HG03354 (cell line): ENCODE data around the gene PTPRE.

Experiments
- ATAC-seq: cut with Tn5 transposase; IDR thresholded peaks from one replicate; pipeline ENCODE4 v1.9.1; 2021; ENCODE audit warnings: mild to moderate bottlenecking; ENCODE audit not compliant: unreplicated experiment, poor library complexity, severe bottlenecking

Gene PTPRE

DNA sequence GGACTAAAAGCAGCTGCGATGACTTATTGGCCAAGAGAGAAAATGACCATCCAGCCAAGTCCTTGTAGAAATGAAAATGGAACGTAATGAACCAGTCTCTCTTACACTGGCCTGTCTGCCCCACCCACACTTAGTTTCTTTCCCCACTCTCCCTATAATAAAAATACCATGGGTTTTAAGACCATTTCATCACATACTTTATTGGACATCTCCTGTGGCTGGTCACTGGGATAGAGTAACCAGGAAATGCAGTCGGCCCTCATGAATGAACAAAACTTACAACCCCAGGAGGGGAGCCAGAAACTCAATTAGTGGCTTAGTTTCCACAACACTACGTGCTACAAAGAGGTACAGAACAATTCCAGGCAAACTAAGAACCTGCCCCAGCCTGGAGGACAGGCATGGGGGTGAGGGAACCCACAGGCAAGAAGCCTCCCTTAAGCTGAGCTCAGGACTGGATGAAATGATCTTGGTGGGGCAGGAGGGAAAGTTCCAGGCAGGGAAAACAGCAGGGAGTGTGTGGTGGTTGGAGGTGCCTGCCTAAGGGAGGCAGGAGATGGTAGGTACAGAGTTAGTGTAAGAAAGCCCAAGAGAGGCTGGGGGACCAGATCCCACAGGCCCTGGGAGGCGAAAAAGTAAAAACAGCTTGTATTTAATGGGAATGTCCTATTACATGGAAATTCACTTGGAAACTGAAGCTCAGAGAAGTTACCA is 189.7 kb downstream of the PTPRE start:
- no peak for ATAC-seq

DNA sequence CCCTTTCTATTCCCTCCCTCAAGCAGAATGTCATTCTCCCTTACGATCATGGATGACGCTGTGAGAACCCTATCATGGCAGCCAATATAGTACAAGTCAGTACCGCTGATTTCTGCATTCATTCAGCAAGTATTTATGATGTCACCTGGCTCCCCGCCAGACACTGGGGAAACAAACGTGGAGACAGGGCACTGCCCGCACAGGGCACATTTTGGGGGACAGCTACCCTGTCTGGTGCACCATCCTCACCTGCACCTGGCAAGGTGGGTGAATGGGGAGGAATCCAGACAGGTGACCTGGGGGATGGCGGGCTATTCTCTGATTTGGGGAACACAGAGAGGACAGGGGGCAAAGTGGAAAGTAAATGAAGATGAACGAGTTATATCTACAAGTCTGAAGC is 190.9 kb downstream of the PTPRE start:
- ATAC-seq: no peak

DNA sequence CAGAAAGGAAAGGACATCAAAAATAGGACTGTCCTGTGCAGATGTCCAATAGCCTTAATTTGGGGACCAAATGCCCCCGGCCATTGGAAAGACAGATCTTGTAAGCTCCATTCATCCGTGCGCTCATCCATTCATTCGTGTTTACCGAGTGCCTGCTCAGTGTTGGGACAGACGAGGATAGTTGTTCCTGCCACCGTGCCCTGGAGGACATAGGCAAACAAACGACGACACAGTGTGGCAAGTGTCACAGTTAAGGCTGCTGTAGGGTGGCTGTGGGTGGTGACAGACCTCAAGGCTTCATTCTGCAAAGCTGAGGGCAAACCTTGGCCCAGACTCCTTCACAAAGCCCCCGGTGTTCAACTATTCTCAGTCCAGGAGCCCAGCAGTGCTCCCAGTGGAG is 191.7 kb downstream of the PTPRE start:
- ATAC-seq: no peak

DNA sequence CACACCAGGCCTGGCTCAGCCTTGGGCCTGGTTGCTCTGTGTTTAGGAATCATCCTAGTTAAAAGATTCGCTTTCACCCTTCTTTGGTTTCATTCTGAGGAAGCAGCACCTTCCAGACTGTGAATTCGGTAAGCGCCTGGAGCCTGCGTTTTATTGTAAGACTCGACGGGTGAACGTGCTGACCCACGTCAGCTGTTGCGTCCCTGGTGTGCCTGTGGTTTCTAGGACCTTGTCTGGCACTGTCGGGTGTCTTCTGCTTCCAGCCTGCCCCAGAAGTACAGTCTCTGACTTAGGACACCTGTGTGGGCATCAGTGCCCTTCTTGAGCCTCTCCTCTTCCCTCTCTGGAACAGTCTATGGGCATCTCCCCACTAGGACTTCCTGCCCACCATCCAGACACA is 193.0 kb downstream of the PTPRE start:
- no peak for ATAC-seq

DNA sequence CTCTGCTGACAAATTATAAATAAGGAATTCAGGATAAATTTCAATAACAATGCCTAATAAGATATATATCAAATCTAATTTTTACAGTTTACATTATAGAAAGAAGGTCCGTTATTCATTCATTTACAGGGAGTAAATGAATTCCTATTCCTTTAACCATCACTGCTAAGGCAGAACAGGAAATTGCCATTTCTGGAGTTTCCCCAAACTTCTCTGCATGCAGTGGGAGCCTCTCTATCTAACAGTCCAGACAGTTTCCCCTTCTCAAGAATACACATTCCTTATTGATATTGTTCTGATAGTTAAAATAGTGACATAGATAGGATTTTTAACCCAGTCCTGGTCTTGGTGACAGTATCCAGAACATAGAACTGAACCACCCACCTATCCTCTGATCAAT is 195.0 kb downstream of the PTPRE start:
- ATAC-seq: no peak

- no peak for ATAC-seq
Observed at GRCh38 chr10:128102480-128103228, 195.8 kb downstream of the PTPRE start.

DNA sequence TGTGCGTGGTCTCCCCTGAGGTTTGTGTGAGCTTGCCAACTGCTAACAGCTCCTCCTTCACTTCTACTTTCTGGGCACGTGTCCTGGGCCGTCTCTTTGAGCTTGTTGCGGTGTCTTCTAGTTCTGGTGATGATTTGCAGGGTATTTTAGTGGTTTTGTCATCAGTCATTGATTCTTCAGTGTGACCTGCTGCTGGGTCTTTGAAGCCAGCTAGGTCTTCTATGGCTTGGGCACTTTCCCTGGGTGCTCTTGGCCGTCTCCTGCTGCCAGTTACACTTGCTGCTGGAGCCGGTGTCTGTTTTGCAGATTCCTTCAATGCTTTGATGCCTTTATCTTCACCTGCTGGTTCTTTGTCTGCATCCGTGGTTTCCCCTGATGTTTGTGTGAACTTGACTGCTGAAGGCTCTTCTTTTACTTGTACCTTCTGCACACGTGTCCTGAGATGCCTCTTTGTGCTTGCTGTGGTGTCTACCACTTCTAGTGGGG is 196.4 kb downstream of the PTPRE start:
- no peak for ATAC-seq

DNA sequence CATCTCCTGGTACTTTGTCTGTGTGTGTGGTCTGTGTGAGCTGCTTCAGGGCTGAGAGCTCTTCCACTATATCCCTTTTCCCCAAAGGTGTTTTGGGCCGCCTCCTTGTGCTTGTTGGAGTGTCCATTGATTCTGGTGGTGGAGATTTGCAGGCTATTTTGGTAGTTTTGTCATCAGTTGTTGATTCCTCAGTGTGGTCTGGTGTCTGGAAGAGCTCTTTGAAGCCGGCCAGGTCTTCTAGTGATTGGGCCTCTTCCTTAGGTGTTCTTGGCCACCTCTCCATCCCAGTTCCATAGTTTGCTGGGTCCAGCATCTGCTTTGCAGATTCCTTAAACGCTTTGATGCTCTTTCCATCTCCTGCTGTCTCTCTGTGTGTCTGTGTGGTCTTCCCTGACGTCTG is 198.5 kb downstream of the PTPRE start:
- no peak for ATAC-seq

- ATAC-seq: no peak
Observed at GRCh38 chr10:128109707-128110106, 202.8 kb downstream of the PTPRE start.

DNA sequence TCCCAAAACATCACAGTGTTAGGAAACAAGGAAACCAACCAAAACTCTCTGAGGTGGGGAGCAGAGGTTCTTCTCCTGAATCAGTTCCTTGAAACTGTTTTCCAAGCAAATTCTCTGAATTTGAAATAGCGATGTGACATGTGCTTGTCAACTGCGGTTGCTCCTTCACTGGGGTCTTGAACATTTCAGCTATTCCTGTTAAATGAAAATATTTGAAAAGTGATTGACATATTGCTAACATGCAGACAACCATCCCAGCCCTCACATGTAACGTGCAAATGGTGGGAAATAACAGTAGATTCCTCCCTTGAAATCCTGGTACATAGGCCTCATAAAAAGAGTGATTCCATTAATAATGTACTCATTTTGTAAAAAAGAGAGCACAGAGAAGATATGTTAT is 203.4 kb downstream of the PTPRE start:
- no peak for ATAC-seq

DNA sequence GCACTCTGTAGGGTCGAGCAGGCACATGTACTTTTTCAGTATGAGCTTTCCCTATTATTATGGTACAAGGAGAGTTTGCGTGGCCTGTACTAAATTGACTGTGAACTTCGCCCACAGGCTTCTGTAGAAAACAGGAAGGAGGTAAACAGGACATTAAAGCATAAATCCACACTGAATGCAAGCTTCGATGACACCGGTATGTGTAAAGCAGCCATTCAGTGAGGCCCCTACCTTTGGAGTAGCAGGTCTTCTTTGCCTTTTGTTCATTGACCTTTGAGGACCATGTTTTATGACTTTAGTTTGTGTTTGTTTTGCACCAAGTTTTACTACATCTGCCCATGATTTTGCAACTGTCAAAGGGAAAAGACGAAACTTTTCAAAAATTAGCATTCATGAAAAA is 204.8 kb downstream of the PTPRE start:
- ATAC-seq: no peak

DNA sequence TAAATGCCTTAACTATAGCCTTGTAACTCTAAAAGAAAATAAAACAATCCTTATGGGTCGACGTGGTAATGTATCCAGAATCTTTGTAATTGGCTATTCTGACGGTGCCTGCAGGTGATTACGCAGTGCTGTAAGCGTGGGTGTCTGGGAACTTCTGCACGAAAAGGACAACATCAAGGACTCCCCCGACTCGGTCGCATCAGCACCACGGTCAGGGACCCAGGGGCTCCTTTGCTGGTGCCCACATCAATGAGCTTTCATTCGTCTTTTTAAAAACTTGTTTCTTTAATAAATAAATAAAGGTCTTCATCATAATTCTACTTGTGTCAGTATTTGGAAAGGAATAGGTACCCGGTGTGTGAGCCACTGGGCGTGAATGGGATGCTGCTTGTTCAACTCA is 206.1 kb downstream of the PTPRE start:
- no peak for ATAC-seq

DNA sequence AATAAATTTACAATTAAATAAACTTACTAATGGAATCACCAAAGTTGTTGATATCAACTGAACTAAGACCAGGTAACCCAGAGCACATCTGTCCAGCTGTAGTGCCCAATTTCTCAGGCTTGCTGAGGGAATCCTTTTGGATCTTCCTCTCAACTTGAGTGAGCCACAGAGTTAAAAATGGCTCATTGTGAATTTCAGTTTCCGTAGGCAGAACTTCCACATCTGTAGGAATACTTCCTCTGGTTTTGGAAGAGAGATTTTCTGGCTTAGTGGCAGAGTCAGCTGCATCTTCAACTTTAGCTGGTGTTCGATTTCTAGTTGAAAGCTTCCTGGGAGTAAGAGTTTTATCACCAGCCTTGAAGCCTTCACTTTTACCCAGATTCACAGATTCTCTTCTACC is 208.0 kb downstream of the PTPRE start:
- ATAC-seq: no peak

GRCh38 chr10:128115356-128115755 is 208.5 kb downstream of the PTPRE start:
- no peak for ATAC-seq

- no peak for ATAC-seq
Observed at GRCh38 chr10:128116187-128116586, 209.3 kb downstream of the PTPRE start.

GRCh38 chr10:128116851-128117615 is 210.1 kb downstream of the PTPRE start:
- no peak for ATAC-seq

DNA sequence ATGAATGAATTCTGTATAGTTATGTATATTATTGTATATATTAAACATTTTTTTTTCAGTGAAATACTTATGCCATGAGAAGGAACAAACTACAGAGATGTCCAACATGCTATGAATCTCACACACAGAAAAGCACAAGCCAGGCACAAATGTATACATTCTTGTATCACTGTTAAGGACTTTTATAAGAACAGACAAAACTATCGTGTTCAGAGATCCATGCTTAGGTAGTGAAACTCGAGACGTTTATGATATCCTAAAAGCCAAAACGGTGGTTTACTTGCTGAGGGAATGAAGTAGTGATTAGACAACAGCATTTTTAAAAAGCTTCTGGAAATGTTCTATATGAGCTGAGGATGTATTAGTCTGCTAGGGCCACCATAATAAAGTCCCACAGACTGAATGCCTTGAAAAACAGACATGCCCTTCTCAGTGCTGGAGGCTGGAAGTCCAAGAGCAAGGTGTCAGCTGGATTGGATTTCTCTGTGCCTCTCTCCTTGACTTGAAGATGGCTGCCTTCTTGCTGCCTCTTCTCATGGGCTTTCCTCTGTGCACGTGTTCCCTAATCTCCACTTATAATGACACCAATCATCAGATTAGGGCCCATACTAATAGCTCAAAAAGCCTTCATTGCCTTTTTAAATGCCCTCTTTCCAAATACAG is 215.0 kb downstream of the PTPRE start:
- no peak for ATAC-seq

GRCh38 chr10:128122931-128123330 is 216.0 kb downstream of the PTPRE start:
- ATAC-seq: no peak

DNA sequence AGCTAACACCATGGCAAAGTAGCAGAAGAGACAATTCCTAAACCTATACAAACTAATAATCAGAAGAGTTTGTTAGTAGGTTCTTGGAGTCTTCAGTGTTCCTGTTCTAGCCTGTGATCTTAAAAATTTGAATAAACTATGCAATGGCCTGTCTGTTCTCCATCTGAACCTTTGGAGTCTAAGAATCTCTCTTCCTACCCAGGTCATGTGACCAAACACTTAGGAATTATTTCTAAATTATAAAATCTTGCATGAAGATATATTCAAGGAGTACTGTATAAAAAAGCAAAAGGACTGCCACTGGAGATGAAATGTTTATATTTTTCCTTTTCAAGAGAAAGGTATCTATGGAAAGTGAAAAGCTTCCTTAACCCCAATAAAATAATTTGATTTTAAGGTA is 216.9 kb downstream of the PTPRE start:
- ATAC-seq: no peak

GRCh38 chr10:128124813-128125403 is 218.0 kb downstream of the PTPRE start:
- ATAC-seq: no peak
